NCI-H1092 (cell line): ENCODE results near the gene MAP1B.
A peak's percentile ranks its signal among the peaks of the same experiment; 100 is the strongest.

Experiments used
- DNase-seq: peaks from one replicate; lab custom pipeline; 2025; lab: John Stamatoyannopoulos, UW

MAP1B gene

GRCh38 chr5:72224946-72225463 lies 117.7 kb downstream of the MAP1B start:
- no peak for DNase-seq

- DNase-seq = no peak
These were observed 118.5 kb downstream of the MAP1B start for GRCh38 chr5:72225741-72226140.

GRCh38 chr5:72226950-72227349 lies 119.7 kb downstream of the MAP1B start:
- no peak for DNase-seq

GRCh38 chr5:72228960-72229359 lies 121.7 kb downstream of the MAP1B start:
- no peak for DNase-seq

- no peak for DNase-seq
These were observed 124.9 kb downstream of the MAP1B start for GRCh38 chr5:72231991-72232703.

GRCh38 chr5:72232838-72233237 lies 125.6 kb downstream of the MAP1B start:
- DNase-seq = no peak

GRCh38 chr5:72233835-72234234 lies 126.6 kb downstream of the MAP1B start:
- no peak for DNase-seq

- no peak for DNase-seq
These were observed 127.0 kb downstream of the MAP1B start for GRCh38 chr5:72234265-72234700.

- DNase-seq = no peak
These were observed 127.6 kb downstream of the MAP1B start for GRCh38 chr5:72234868-72235267.

GRCh38 chr5:72235725-72236124 lies 128.4 kb downstream of the MAP1B start:
- DNase-seq = no peak

GRCh38 chr5:72237415-72237814 lies 130.1 kb downstream of the MAP1B start:
- DNase-seq = no peak

GRCh38 chr5:72237879-72238278 lies 130.6 kb downstream of the MAP1B start:
- no peak for DNase-seq

- DNase-seq = no peak
These were observed 131.6 kb downstream of the MAP1B start for GRCh38 chr5:72238712-72239445.

- DNase-seq = peak; percentile 20
These were observed 134.2 kb downstream of the MAP1B start for GRCh38 chr5:72241346-72242003.

GRCh38 chr5:72242796-72243475 lies 135.7 kb downstream of the MAP1B start:
- peak; percentile 46 for DNase-seq

- DNase-seq = no peak
These were observed 136.4 kb downstream of the MAP1B start for GRCh38 chr5:72243706-72244105.

- no peak for DNase-seq
These were observed 137.6 kb downstream of the MAP1B start for GRCh38 chr5:72244862-72245371.

- no peak for DNase-seq
These were observed 138.3 kb downstream of the MAP1B start for GRCh38 chr5:72245546-72245945.

- no peak for DNase-seq
These were observed 138.8 kb downstream of the MAP1B start for GRCh38 chr5:72245951-72246532.

- no peak for DNase-seq
These were observed 139.7 kb downstream of the MAP1B start for GRCh38 chr5:72246954-72247442.

GRCh38 chr5:72248410-72248981 lies 141.2 kb downstream of the MAP1B start:
- DNase-seq = no peak
